Stimulated activated CD8-positive, alpha-beta memory T cell treated with anti-CD3 and anti-CD28 coated beads, Interleukin-12 subunit alpha, Interleukin-12 subunit beta, amount 100 ng/mL, for 4 hours (primary cell): Measurements from ENCODE around the gene FIGN.

ENCODE experiments used
- DNase-seq: peaks from one replicate; pipeline ENCODE4 v3.0.0-alpha.2; 2020; ENCODE audit warnings: low read depth

The FIGN gene

GRCh38 chr2:163611557-163611906 is 124.3 kb downstream of the FIGN start:
- no peak for DNase-seq

- DNase-seq: no peak
Observed at GRCh38 chr2:163610817-163611556, 124.8 kb downstream of the FIGN start.

GRCh38 chr2:163607630-163608029 is 128.2 kb downstream of the FIGN start:
- DNase-seq: no peak

- DNase-seq: no peak
Observed at GRCh38 chr2:163606878-163607277, 128.9 kb downstream of the FIGN start.

GRCh38 chr2:163605779-163606178 is 130.0 kb downstream of the FIGN start:
- DNase-seq: no peak

- no peak for DNase-seq
Observed at GRCh38 chr2:163604941-163605555, 130.8 kb downstream of the FIGN start.

- no peak for DNase-seq
Observed at GRCh38 chr2:163602196-163602595, 133.6 kb downstream of the FIGN start.

GRCh38 chr2:163601377-163601776 is 134.4 kb downstream of the FIGN start:
- no peak for DNase-seq

- DNase-seq: no peak
Observed at GRCh38 chr2:163600801-163601200, 135.0 kb downstream of the FIGN start.

- DNase-seq: no peak
Observed at GRCh38 chr2:163595028-163595427, 140.8 kb downstream of the FIGN start.

- DNase-seq: no peak
Observed at GRCh38 chr2:163594497-163594896, 141.3 kb downstream of the FIGN start.

GRCh38 chr2:163593982-163594381 is 141.8 kb downstream of the FIGN start:
- DNase-seq: no peak

GRCh38 chr2:163592954-163593622 is 142.7 kb downstream of the FIGN start:
- DNase-seq: no peak

GRCh38 chr2:163591461-163591860 is 144.3 kb downstream of the FIGN start:
- no peak for DNase-seq

GRCh38 chr2:163580757-163581156 is 155.1 kb downstream of the FIGN start:
- no peak for DNase-seq

GRCh38 chr2:163574309-163574708 is 161.5 kb downstream of the FIGN start:
- DNase-seq: no peak

- no peak for DNase-seq
Observed at GRCh38 chr2:163573652-163574051, 162.2 kb downstream of the FIGN start.

GRCh38 chr2:163572850-163573249 is 163.0 kb downstream of the FIGN start:
- DNase-seq: no peak

- DNase-seq: no peak
Observed at GRCh38 chr2:163571423-163572102, 164.2 kb downstream of the FIGN start.

GRCh38 chr2:163570391-163570790 is 165.4 kb downstream of the FIGN start:
- no peak for DNase-seq

GRCh38 chr2:163565192-163565591 is 170.6 kb downstream of the FIGN start:
- no peak for DNase-seq

- no peak for DNase-seq
Observed at GRCh38 chr2:163564236-163564635, 171.6 kb downstream of the FIGN start.

- no peak for DNase-seq
Observed at GRCh38 chr2:163563336-163563735, 172.5 kb downstream of the FIGN start.
